Ovary (tissue), 3 donors: ENCODE results near the gene IFNAR2.

Source experiments
- CTCF ChIP-seq, 3 donors: fragments of 450-650 bp in 2 of 3; fragments of 200-600 bp in 1 of 3; IDR thresholded peaks; one replicate each; pipeline versions ENCODE4 v1.5.1 to v1.8.0; 2016 to 2022; ENCODE audit warnings: antibody characterized with exemption in 3 of 3, mild to moderate bottlenecking in 1 of 3
- POLR2A ChIP-seq: fragments of 450-650 bp; IDR thresholded peaks from one replicate; pipeline ENCODE4 v1.6.1; 2017; ENCODE audit warnings: antibody characterized with exemption, mild to moderate bottlenecking, moderate library complexity
- donor health status: DM: no; HTN: no; CAD: no.

DNA sequence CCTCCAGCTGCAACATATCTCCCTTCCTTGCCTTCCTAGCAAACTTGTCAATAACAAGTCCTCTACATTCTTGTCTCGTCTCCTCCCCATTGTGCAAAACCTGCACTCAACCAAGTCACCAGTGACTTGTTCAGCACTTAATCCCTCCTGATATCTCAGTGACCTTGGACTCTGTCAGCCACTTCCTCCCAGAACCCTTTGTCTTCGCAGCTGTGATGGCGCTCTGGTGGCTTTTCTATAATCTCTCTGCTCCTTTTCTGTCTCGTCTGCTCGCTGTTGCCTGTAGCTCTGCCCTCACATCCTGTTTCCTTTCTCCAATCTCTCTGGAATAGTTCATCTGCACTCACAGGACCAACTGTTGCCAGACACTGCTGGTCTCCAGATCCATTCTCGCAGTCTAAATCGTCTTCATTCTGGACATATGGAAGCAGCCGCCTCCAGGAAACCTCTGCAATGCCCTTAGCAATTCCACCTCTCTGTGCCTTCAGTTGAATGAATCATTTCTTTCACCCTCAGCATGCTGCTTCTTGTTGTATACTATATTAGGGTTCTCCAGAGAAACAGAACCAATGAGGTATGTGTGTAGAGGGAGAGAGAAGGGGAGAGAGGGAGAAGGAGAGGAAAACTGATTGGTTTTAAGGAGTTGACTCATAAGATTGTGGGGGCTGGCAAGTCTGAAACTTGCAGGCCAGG lies 17.4 kb upstream of the IFNAR2 start:
- TF ChIP-seq CTCF (IDR thresholded peaks at IDR 0.05) (no peak), POLR2A (no peak)
